GM21786 (cell line): ENCODE measurements around the gene ACOT8.
A peak's percentile ranks its signal among the peaks of the same experiment; 100 is the strongest.
"Not testable (repeated sequence)": the region's sequence is repeated elsewhere in the genome, so short reads cannot be mapped to it uniquely, and the experiment has no call there.

Experiments
- ATAC-seq: cut with Tn5 transposase; IDR thresholded peaks from one replicate; pipeline ENCODE4 v1.9.1; 2021; ENCODE audit not compliant: unreplicated experiment

Gene ACOT8

GRCh38 chr20:45888681-45889080, 31.5 kb upstream of the ACOT8 start:
- no peak for ATAC-seq

- no peak for ATAC-seq
Observed at GRCh38 chr20:45887346-45887715, 30.1 kb upstream of the ACOT8 start, which contains the start of gene SPATA25. Gene SPATA25 (minus strand): TSS chr20:45887622. CDS start chr20:45887590, 32 bp downstream.

DNA sequence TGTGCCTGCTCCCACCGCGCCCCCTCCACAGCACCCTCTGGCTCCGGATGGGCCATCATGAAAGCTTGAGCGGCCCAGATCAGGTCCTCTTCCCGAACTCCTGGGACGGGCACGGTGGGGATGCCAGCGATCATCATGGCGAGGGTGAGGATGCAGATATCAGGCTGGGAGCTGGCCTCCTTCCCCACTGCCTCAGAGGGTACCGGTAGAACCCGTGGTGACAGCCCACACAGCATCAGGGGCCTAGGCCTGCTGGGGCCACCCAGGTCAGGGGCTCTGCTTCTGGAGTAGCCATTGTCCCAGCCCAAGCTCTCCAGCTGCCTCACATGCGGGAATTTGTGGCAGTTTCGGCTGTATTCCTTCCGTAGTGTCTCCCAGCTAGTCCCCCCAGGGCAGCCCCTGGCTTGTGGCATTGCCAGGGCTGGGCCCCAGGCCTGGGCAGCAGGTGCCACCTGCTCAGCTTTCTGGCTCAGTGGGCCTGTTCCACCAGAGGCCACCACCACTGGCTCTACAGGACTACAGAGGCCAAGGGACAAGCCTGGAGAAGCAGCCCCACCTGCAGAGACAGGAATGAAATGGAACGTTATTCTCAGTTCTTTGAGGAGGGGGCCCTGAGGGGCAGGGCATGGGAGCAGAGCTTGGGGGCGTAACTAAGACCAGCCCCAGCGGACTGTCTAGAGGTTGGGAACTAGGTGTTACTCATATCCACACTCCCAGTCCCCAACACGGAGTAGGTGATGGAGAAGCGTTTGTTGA, 29.6 kb upstream of the ACOT8 start:
- no peak for ATAC-seq

DNA sequence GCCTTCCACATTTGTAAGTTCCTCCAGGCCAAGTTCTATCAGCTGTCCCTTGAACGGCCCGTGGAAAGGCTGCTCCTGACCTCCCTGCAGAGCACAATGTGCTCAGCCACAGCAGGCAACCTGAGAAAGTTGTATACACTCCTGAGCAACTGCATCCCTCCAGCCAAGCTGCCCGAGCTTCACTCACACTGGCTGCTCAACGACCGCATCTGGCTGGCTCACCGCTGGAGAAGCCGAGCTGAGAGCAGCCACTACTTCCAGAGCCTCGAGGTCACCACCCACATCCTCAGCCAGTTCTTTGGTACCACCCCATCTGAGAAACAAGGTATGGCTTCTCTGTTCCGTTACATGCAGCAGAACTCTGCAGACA, 25.9 kb upstream of the ACOT8 start:
- ATAC-seq: no peak

GRCh38 chr20:45882469-45883099, 25.4 kb upstream of the ACOT8 start:
- ATAC-seq: no peak

- peak; percentile 97 for ATAC-seq
Observed at GRCh38 chr20:45880988-45881788, 24.0 kb upstream of the ACOT8 start, which contains the start of gene ZSWIM1. Gene ZSWIM1 (plus strand): TSS chr20:45881227. CDS start chr20:45882593, 1,366 bp downstream.

DNA sequence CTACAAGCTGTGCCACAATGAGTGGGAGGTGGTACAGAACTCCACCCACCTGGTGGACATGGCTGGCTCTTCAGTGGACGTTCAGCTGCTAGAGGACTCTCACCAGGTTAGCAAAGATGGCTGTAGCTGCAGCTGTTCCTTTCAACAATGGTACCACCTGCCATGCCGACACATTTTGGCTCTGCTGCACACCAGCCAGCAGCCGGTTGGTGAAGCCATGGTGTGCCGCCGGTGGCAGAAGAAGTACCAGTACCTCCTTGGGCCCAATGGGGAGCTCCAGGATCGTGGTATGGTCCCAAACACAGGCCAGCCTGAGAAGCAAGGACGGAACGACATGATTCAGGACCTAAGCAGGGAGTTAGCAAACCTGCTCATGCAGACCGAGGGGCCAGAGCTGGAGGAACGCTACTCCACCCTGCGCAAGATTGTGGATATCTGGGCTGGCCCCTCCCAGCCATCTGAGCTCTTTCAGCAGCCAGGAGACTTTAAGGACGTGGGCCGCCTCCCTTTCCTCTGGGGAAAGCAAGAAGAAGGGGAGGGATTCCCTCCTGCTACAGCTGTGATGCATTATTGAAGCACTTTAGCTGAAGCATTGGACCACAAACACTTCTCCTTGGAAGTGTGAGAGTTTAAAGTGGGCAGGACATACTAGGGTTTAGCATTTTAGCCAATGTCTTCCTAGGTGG, 21.0 kb upstream of the ACOT8 start:
- ATAC-seq: no peak

- no peak for ATAC-seq
Observed at GRCh38 chr20:45874576-45874975, 17.4 kb upstream of the ACOT8 start.

DNA sequence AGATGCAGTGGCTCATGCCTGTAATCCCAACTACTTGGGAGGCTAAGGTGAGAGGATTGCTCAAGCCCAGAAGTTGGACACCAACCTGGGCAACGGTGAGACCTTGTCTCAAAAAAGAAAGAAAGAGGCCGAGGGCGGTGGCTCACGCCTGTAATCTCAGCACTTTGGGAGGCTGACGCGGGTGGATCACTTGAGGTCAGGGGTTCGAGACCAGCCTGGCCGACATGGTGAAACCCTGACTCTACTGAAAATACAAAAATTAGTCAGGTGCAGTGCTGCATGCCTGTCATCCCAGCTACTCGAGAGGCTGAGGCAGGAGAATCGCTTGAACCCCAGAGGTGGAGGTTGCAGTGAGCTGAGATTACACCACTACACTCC, 16.9 kb upstream of the ACOT8 start:
- not testable (repeated sequence) for ATAC-seq

- ATAC-seq: no peak
Observed at GRCh38 chr20:45873409-45874103, 16.4 kb upstream of the ACOT8 start.

DNA sequence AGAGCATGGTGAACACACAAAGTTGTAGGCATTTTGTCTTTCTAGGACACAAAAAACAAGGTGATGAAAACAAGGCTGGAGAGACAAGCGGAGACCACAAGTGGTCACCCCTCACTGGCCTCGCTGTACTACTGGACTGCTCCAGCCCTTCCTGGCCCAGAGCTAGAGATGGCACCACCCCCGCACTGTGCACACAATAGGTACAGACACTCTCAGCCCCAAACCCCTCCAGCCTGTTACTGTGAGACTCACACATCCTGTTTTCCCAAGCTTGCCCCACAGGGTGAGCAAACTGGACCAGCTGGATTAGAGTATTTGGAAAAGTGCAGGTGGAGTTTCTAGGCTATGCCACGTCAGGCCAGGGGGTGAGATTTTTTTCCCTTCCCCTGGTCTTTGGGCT, 15.4 kb upstream of the ACOT8 start:
- no peak for ATAC-seq

DNA sequence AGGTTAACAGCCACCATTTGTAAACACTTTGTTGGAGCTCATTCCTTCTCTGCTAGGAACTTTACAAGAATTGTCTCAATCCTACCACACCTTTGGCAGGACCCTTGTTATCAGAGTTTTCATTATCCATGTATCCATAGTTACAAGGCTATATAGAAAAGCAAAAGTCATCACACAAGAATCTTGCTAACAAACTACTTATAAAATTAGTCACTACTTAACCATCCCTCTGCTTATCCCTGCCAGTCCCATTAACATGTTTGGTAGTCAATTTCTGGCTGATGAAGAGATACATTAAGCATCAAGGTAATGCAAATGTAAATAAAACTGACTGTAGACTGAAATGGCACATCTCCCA, 10.6 kb upstream of the ACOT8 start:
- no peak for ATAC-seq

DNA sequence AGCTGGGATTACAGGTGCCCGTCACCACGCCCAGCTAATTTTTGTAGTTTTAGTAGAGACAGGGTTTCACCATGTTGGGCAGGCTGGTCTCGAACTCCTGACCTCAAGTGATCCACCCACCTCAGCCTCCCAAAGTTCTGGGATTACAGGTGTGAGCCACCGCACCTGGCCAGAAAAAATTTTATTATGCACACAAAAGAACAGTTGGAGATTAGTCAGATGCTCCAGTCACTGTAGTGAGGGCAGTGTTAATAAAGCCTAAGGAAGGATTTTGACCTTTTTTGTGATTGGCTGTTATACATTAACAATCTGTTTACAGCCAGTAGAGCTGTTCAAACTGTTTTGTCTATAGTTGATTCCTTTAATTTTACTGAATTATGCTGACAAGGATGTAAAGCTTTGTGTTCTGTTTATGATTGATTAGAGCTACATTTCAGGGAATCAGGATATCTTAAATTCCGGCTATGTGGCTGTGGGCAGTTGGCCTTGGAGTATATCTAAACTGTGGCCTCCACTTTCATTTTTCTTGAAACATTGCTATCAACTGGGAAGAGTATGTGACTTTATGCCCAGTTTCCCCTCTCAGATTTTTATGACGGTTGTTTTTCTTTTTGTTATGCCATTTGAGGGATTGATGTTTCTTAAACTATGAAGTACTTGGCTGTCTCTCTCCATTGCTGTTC, 10.1 kb upstream of the ACOT8 start:
- no peak for ATAC-seq

DNA sequence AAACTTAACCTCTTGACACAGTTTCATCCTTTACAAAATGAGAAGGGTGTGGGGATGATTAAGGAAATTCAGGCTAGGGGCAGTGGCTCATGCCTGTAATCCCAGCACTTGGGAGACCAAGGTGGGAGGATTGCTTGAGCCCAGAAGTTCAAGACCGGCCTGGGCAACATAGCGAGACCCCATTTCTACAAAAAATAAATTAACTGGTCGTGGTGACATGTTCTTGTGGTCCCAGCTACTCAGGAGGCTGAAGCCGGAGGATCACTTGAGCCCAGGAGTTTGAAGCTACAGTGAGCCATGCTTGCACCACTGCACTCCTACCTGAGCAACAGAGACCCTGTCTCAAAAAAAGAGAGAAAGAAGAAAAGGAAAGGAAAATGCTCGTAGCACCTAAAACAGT, 9.3 kb upstream of the ACOT8 start:
- no peak for ATAC-seq

DNA sequence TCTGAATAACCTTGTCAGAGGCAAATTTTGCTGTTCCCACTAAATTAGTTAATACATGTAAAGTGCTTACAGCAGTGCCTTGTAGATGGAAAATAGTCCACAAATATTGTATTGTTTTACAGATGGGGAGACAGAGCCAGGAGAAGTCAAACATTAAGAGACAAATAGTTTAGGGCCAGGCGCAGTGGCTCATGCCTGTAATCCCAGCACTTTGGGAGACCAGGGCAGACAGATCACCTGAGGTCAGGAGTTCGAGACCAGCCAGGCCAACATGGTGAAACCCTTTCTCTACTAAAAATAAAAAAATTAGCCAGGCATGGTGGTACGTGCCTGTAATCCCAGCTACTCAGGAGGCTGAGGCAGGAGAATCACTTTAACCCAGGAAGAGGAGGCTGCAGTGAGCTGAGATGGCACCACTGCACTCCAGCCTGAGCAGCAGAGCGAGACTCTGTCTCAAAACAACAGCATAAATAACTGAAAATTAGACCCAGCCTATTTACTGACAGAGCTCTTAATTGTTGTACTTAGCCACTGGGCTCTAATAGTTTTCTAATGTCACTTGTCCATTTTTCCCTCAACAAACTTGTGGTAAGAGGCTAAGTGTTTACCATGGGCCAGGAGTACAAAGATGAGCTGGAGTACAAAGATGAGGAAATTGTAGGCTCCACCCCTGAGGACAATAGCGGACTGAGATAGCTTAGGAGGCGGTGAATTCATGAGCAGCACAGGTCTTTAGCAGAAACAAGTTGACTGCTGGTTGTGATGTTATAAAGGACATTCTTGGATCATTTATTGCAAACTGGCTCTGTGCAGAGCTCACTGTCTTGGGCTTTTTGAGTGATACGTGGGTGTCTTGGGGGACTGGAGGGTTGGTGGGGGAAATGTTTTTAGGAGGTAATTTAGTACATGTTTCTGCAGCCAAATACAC, 6.6 kb upstream of the ACOT8 start:
- no peak for ATAC-seq

GRCh38 chr20:45861221-45862075, 4.3 kb upstream of the ACOT8 start:
- ATAC-seq: no peak

- no peak for ATAC-seq
Observed at GRCh38 chr20:45860560-45861220, 3.5 kb upstream of the ACOT8 start.

GRCh38 chr20:45859916-45860315, 2.7 kb upstream of the ACOT8 start:
- no peak for ATAC-seq
